Glutamatergic neuron (in vitro differentiated cells): Measurements from ENCODE around the gene SLC6A6. TPM values are rescaled to one million over a fixed set of nuclear protein-coding genes. Genes with fewer than 3 reads are reported as not detected.

Experiments
- DNase-seq: peaks from one replicate; pipeline ENCODE4 v3.0.0; 2022
- H3K27ac Mint-ChIP-seq: one replicate; pipeline ENCODE4 v1.8.0; 2020; ENCODE audit warnings: mild to moderate bottlenecking, mixed read lengths, inconsistent platforms; ENCODE audit not compliant: unreplicated experiment
- H3K27me3 Mint-ChIP-seq: one replicate; pipeline ENCODE4 v1.8.0; 2020; ENCODE audit warnings: mild to moderate bottlenecking, moderate library complexity, mixed read lengths, inconsistent platforms; ENCODE audit not compliant: unreplicated experiment
- H3K36me3 Mint-ChIP-seq: one replicate; pipeline ENCODE4 v1.8.0; 2020; ENCODE audit warnings: mild to moderate bottlenecking, mixed read lengths, inconsistent platforms; ENCODE audit not compliant: unreplicated experiment
- H3K4me1 Mint-ChIP-seq: one replicate; pipeline ENCODE4 v1.8.0; 2020; ENCODE audit warnings: mild to moderate bottlenecking, low read depth, mixed read lengths, inconsistent platforms; ENCODE audit not compliant: unreplicated experiment
- H3K4me3 Mint-ChIP-seq: one replicate; pipeline ENCODE4 v1.8.0; 2020; ENCODE audit warnings: mild to moderate bottlenecking, mixed read lengths, inconsistent platforms; ENCODE audit not compliant: unreplicated experiment
- H3K9me3 Mint-ChIP-seq: one replicate; pipeline ENCODE4 v1.8.0; 2020; ENCODE audit warnings: mild to moderate bottlenecking, moderate library complexity, mixed read lengths, inconsistent platforms; ENCODE audit not compliant: unreplicated experiment
- CTCF ChIP-seq: fragments of 200-600 bp; sonication (generic); IDR thresholded peaks from one replicate; pipeline ENCODE4 v1.5.0; 2021; ENCODE audit not compliant: partially characterized antibody, unreplicated experiment
- total RNA-seq: library from RNA; stranded (reverse); fragmentation: NEBNext Ultra II Directional; extraction: Animal tissue kit (Norgen Biotek cat#: 25700); gene quantifications from one replicate; pipeline ENCODE4 v1.2.1, GENCODE V29; 2021; ENCODE audit not compliant: unreplicated experiment

Gene SLC6A6
- total RNA-seq, 1 donor from 2014 or later = 21.9 TPM

GRCh38 chr3:14488286-14489041, 86.1 kb downstream of the SLC6A6 start:
- no peak for DNase-seq
- no peak for TF ChIP-seq CTCF
- Mint-ChIP-seq H3K27ac (no peak overlapping the region), H3K27me3 (no peaks in the 10 kb centered on the region), H3K4me3 (no peak overlapping the region), H3K36me3 (no peaks in the 10 kb centered on the region), H3K4me1 (no peaks in the 10 kb centered on the region), H3K9me3 (peaks cover 1% of the 10 kb centered on the region)

- Mint-ChIP-seq H3K27ac (no peak overlapping the region), H3K4me3 (no peak overlapping the region), H3K4me1 (no peaks in the 10 kb centered on the region), H3K9me3 (peaks cover 1% of the 10 kb centered on the region), H3K36me3 (no peaks in the 10 kb centered on the region), H3K27me3 (peaks cover 2% of the 10 kb centered on the region)
- TF ChIP-seq CTCF = no peak
- DNase-seq = no peak
Observed at GRCh38 chr3:14489641-14490040, 87.2 kb downstream of the SLC6A6 start.

- no peaks in the 10 kb centered on the region for H3K36me3 Mint-ChIP-seq
- H3K27me3 Mint-ChIP-seq = peaks cover 2% of the 10 kb centered on the region
- H3K27ac Mint-ChIP-seq = no peak overlapping the region
- no peak overlapping the region for H3K4me3 Mint-ChIP-seq
- no peaks in the 10 kb centered on the region for H3K4me1 Mint-ChIP-seq
- H3K9me3 Mint-ChIP-seq = no peaks in the 10 kb centered on the region
- DNase-seq = no peak
- no peak for TF ChIP-seq CTCF
Observed at GRCh38 chr3:14490255-14490654, 87.8 kb downstream of the SLC6A6 start.

GRCh38 chr3:14490831-14491230, 88.4 kb downstream of the SLC6A6 start:
- no peak for TF ChIP-seq CTCF
- Mint-ChIP-seq H3K27ac (no peak overlapping the region), H3K4me1 (no peaks in the 10 kb centered on the region), H3K27me3 (peaks cover 2% of the 10 kb centered on the region), H3K36me3 (no peaks in the 10 kb centered on the region), H3K4me3 (no peak overlapping the region), H3K9me3 (no peaks in the 10 kb centered on the region)
- no peak for DNase-seq

GRCh38 chr3:14491396-14492190, 89.2 kb downstream of the SLC6A6 start:
- DNase-seq = peak; percentile 10
- H3K9me3 Mint-ChIP-seq = no peaks in the 10 kb centered on the region
- peaks cover 2% of the 10 kb centered on the region for H3K27me3 Mint-ChIP-seq
- H3K4me1 Mint-ChIP-seq = no peaks in the 10 kb centered on the region
- H3K4me3 Mint-ChIP-seq = no peak overlapping the region
- H3K27ac Mint-ChIP-seq = no peak overlapping the region
- H3K36me3 Mint-ChIP-seq = no peaks in the 10 kb centered on the region
- TF ChIP-seq CTCF = no peak
